Measurements from ENCODE around the gene SEMA5A. TPM values are rescaled to one million over a fixed set of nuclear protein-coding genes. Genes with fewer than 3 reads are reported as not detected.

The SEMA5A gene
- total and polyA plus RNA-seq, 2 of the 8 experiments (the other 6 are each of a cell fraction or from before 2014, with no cell fraction given), result 5.3 to 8.9 TPM

DNA sequence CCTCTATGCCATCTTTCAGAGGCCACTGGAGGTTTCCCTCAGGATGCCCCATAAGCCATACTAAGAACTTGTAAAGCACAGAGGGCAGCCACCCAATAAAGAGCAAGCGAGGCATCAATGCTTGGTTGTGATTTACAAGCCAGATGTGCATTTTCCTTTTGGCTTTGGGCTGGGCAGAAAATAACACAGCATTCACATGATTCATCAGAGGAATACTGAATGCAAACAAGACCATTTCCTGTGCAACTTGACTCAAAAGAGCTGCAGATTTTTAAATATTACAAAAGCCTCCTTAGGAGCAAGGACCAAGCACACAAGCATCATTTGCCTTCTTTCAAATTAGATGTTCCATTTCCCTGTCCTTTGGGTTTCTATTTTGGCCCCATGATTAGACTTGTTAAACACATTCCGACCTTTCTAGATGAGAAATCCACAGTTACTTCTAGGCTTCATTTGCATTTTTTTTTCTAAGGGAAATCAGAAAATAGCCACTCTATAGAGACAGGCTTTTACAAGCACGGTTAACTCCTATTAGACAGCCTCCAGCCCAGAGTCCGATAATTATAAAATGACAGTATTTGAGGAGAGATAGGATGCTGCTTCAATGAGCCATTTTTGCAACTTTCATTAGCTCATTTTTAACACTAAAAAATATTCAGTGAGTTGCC lies 207.8 kb downstream of the SEMA5A start:
- DNase-seq (ENCODE audit: low read depth in 1 of 2, low spot score in 2 of 2) (no peak), FAIRE-seq (no peak)
- Histone ChIP-seq H3K4me1 (replicated peaks in 1 of 4; ENCODE audit: control insufficient read depth in 3 of 4, insufficient read depth in 4 of 4, low read length in 3 of 4) (no peaks in the 10 kb centered on the region), H3K23me2 (ENCODE audit: low read depth, low read length) (no peaks in the 10 kb centered on the region), H2BK15ac (ENCODE audit: low read length) (no peak overlapping the region), H3K9ac (replicated peaks in 1 of 4; ENCODE audit: extremely low read depth in 1 of 4, low read depth in 3 of 4, low read length in 3 of 4) (no peak overlapping the region), H4K8ac (ENCODE audit: extremely low read depth, insufficient read depth, low read length) (no peak overlapping the region), H2BK12ac (ENCODE audit: low read depth, low read length) (no peak overlapping the region), H3K4ac (replicated peaks; ENCODE audit: insufficient read length, low read depth, low read length) (no peak overlapping the region), H4K5ac (ENCODE audit: insufficient read length, low read depth, low read length) (no peak overlapping the region), H3K27ac (ENCODE audit: low read depth, low read length) (no peak overlapping the region), H3K27me3 (replicated peaks in 1 of 4; ENCODE audit: control insufficient read depth in 3 of 4, extremely low read depth in 1 of 4, insufficient read depth in 3 of 4, low read length in 3 of 4) (no peaks in the 10 kb centered on the region), H3K36me3 (ENCODE audit: control insufficient read depth in 2 of 4, insufficient read depth in 4 of 4, low read length in 3 of 4) (no peaks in the 10 kb centered on the region), H2BK120ac (replicated peaks; ENCODE audit: low read depth, low read length) (no peak overlapping the region), H3K56ac (replicated peaks; ENCODE audit: insufficient read length, low read depth, low read length) (no peak overlapping the region), H3K23ac (ENCODE audit: insufficient read length) (no peak overlapping the region), H2AFZ (ENCODE audit: low read length) (no peak overlapping the region), H4K20me1 (replicated peaks in 1 of 2; ENCODE audit: control insufficient read depth in 1 of 2, insufficient read depth in 2 of 2, low read length in 2 of 2) (no peaks in the 10 kb centered on the region), H3K4me2 (ENCODE audit: insufficient read depth in 1 of 2, low read depth in 2 of 2, low read length in 2 of 2) (no peak overlapping the region), H3K4me3 (ENCODE audit: extremely low read depth in 1 of 4, insufficient read depth in 2 of 4, low read depth in 3 of 4, low read length in 4 of 4) (no peak overlapping the region), H2AK5ac (ENCODE audit: low read depth, low read length) (no peak overlapping the region), H3K79me1 (ENCODE audit: low read depth, low read length) (no peaks in the 10 kb centered on the region), H3K79me2 (ENCODE audit: control insufficient read depth in 1 of 2, insufficient read depth in 2 of 2, low read length in 2 of 2) (no peaks in the 10 kb centered on the region), H3K14ac (ENCODE audit: insufficient read length) (no peak overlapping the region), H2BK20ac (ENCODE audit: low read length) (no peak overlapping the region), H2BK5ac (ENCODE audit: low read depth, low read length) (no peak overlapping the region), H4K91ac (replicated peaks; ENCODE audit: insufficient read length, low read length) (no peak overlapping the region), H3K18ac (ENCODE audit: extremely low read depth, low read length) (no peak overlapping the region), H3K9me3 (ENCODE audit: insufficient read depth in 2 of 2, low read depth in 1 of 2, low read length in 1 of 2) (no peaks in the 10 kb centered on the region)
- ChIA-PET POLR2A (ENCODE audit: partially characterized antibody) (no interaction called here), CTCF (ENCODE audit: partially characterized antibody) (interaction anchor here (0.6 to 0.8 kb wide), 2 partner anchors 17 to 1141 kb away, joined by 3 to 4 read pairs; no protein-coding TSS in a partner anchor)
- 96% methylated on average over 4 of the region's 4 CpGs; no CpG with 5 or more reads in 1 of the 2 experiments for WGBS, 2 experiments (ENCODE audit: extremely low coverage in 1 of 2, insufficient coverage in 1 of 2, insufficient read length in 1 of 2, insufficient replicate concordance in 2 of 2, low coverage in 1 of 2, low lambda C conversion rate in 2 of 2, missing lambda C conversion rate in 1 of 2)
- TF ChIP-seq NANOG (IDR thresholded peaks at IDR 0.05; ENCODE audit: insufficient read depth, low read depth, low read length, poor library complexity, severe bottlenecking) (no peak), TCF12 (IDR thresholded peaks at IDR 0.05; ENCODE audit: low read depth, low read length) (no peak), SAP30 (IDR thresholded peaks at IDR 0.05; ENCODE audit: insufficient read depth, insufficient replicate concordance, low read length) (no peak)

Data from H1 (cell line).